ENCODE results near the gene CFAP126.
"Not testable (repeated sequence)": the region's sequence is repeated elsewhere in the genome, so short reads cannot be mapped to it uniquely, and the experiment has no call there.

Gene CFAP126

GRCh38 chr1:161367684-161368400, at the start of gene CFAP126:
TSS of gene CFAP126 (minus strand) at chr1:161367876. CDS start at chr1:161367868, 8 bp downstream.
- Histone ChIP-seq H3K4me1 (ENCODE audit: control insufficient read depth, insufficient read depth, low read length) (no peaks in the 10 kb centered on the region), H3K9me3 (ENCODE audit: control insufficient read depth, insufficient read depth, low read length) (no peaks in the 10 kb centered on the region), H3K4me3 (ENCODE audit: low read length) (no peak within 1 kb of the TSS), H3K27me3 (ENCODE audit: control insufficient read depth, insufficient read depth, low read length) (no peaks in the 10 kb centered on the region), H3K36me3 (ENCODE audit: control insufficient read depth, insufficient read depth, low read length) (no peaks in the 10 kb centered on the region; the same call in 1 of the 2 replicates), H3K27ac (ENCODE audit: low read length) (no peak within 1 kb of the TSS)
- no CpG with 5 or more reads among the region's 6 CpGs for WGBS (ENCODE audit: insufficient coverage, insufficient read length)
- DNase-seq (ENCODE audit: low read depth, low spot score) = peak; percentile 58

- not testable (repeated sequence) for H3K9me3 ChIP-seq (ENCODE audit: control insufficient read depth, insufficient read depth, low read length)
These were observed 45.4 kb upstream of the CFAP126 start for GRCh38 chr1:161413050-161413449.

GRCh38 chr1:161410636-161410970, 42.9 kb upstream of the CFAP126 start:
- H3K4me3 ChIP-seq (ENCODE audit: low read length); H3K27ac ChIP-seq (ENCODE audit: low read length); DNase-seq (ENCODE audit: low read depth, low spot score); H3K36me3 ChIP-seq (ENCODE audit: control insufficient read depth, insufficient read depth, low read length); H3K4me1 ChIP-seq (ENCODE audit: control insufficient read depth, insufficient read depth, low read length); H3K27me3 ChIP-seq (ENCODE audit: control insufficient read depth, insufficient read depth, low read length); H3K9me3 ChIP-seq (ENCODE audit: control insufficient read depth, insufficient read depth, low read length): not testable (repeated sequence)
- WGBS (ENCODE audit: insufficient coverage, insufficient read length) = no CpG with 5 or more reads among the region's 4 CpGs

More at GRCh38 chr1:161413050-161413449, 45.4 kb upstream of the CFAP126 start:
- no CpG with 5 or more reads among the region's 7 CpGs for WGBS (ENCODE audit: insufficient coverage, insufficient read length)
- H3K4me3 ChIP-seq (ENCODE audit: low read length); H3K36me3 ChIP-seq (ENCODE audit: control insufficient read depth, insufficient read depth, low read length); H3K27ac ChIP-seq (ENCODE audit: low read length); H3K27me3 ChIP-seq (ENCODE audit: control insufficient read depth, insufficient read depth, low read length); H3K4me1 ChIP-seq (ENCODE audit: control insufficient read depth, insufficient read depth, low read length); DNase-seq (ENCODE audit: low read depth, low spot score): not testable (repeated sequence)

- not testable (repeated sequence) for H3K27me3 ChIP-seq (ENCODE audit: control insufficient read depth, insufficient read depth, low read length); H3K27ac ChIP-seq (ENCODE audit: low read length); H3K4me3 ChIP-seq (ENCODE audit: low read length); DNase-seq (ENCODE audit: low read depth, low spot score); H3K4me1 ChIP-seq (ENCODE audit: control insufficient read depth, insufficient read depth, low read length); H3K9me3 ChIP-seq (ENCODE audit: control insufficient read depth, insufficient read depth, low read length); H3K36me3 ChIP-seq (ENCODE audit: control insufficient read depth, insufficient read depth, low read length)
- no CpG with 5 or more reads among the region's 13 CpGs for WGBS (ENCODE audit: insufficient coverage, insufficient read length)
These were observed 42.4 kb upstream of the CFAP126 start for GRCh38 chr1:161409848-161410635.

GRCh38 chr1:161408429-161409052, 40.9 kb upstream of the CFAP126 start:
- Histone ChIP-seq H3K27me3 (ENCODE audit: control insufficient read depth, insufficient read depth, low read length) (no peaks in the 10 kb centered on the region), H3K4me1 (ENCODE audit: control insufficient read depth, insufficient read depth, low read length) (0 out of 2 replicates have a peak, but pooled peaks cover 1% of the 10 kb centered on the region), H3K27ac (ENCODE audit: low read length) (no peak overlapping the region), H3K9me3 (ENCODE audit: control insufficient read depth, insufficient read depth, low read length) (no peaks in the 10 kb centered on the region), H3K36me3 (ENCODE audit: control insufficient read depth, insufficient read depth, low read length) (no peaks in the 10 kb centered on the region), H3K4me3 (ENCODE audit: low read length) (no peak overlapping the region)
- no peak for DNase-seq (ENCODE audit: low read depth, low spot score)
- WGBS (ENCODE audit: insufficient coverage, insufficient read length) = no CpG with 5 or more reads among the region's 3 CpGs

GRCh38 chr1:161407451-161407985, 39.8 kb upstream of the CFAP126 start:
- Histone ChIP-seq H3K4me1 (ENCODE audit: control insufficient read depth, insufficient read depth, low read length) (0 out of 2 replicates have a peak, but pooled peaks cover 1% of the 10 kb centered on the region), H3K36me3 (ENCODE audit: control insufficient read depth, insufficient read depth, low read length) (no peaks in the 10 kb centered on the region), H3K27ac (ENCODE audit: low read length) (no peak overlapping the region), H3K4me3 (ENCODE audit: low read length) (no peak overlapping the region), H3K27me3 (ENCODE audit: control insufficient read depth, insufficient read depth, low read length) (no peaks in the 10 kb centered on the region), H3K9me3 (ENCODE audit: control insufficient read depth, insufficient read depth, low read length) (no peaks in the 10 kb centered on the region)
- DNase-seq (ENCODE audit: low read depth, low spot score) = no peak
- WGBS (ENCODE audit: insufficient coverage, insufficient read length) = no CpG with 5 or more reads among the region's 6 CpGs

- WGBS (ENCODE audit: insufficient coverage, insufficient read length) = no CpG with 5 or more reads among the region's 17 CpGs
- H3K27ac ChIP-seq (ENCODE audit: low read length); H3K4me3 ChIP-seq (ENCODE audit: low read length); H3K27me3 ChIP-seq (ENCODE audit: control insufficient read depth, insufficient read depth, low read length); H3K36me3 ChIP-seq (ENCODE audit: control insufficient read depth, insufficient read depth, low read length); H3K4me1 ChIP-seq (ENCODE audit: control insufficient read depth, insufficient read depth, low read length); DNase-seq (ENCODE audit: low read depth, low spot score); H3K9me3 ChIP-seq (ENCODE audit: control insufficient read depth, insufficient read depth, low read length): not testable (repeated sequence)
These were observed 38.9 kb upstream of the CFAP126 start for GRCh38 chr1:161406551-161406950.

- Histone ChIP-seq H3K27ac (ENCODE audit: low read length) (no peak overlapping the region), H3K36me3 (ENCODE audit: control insufficient read depth, insufficient read depth, low read length) (no peaks in the 10 kb centered on the region), H3K4me3 (ENCODE audit: low read length) (no peak overlapping the region), H3K4me1 (ENCODE audit: control insufficient read depth, insufficient read depth, low read length) (0 out of 2 replicates have a peak, but pooled peaks cover 1% of the 10 kb centered on the region), H3K9me3 (ENCODE audit: control insufficient read depth, insufficient read depth, low read length) (no peaks in the 10 kb centered on the region), H3K27me3 (ENCODE audit: control insufficient read depth, insufficient read depth, low read length) (peaks cover 2% of the 10 kb centered on the region; the same call in 1 of the 2 replicates)
- DNase-seq (ENCODE audit: low read depth, low spot score) = no peak
- WGBS (ENCODE audit: insufficient coverage, insufficient read length) = no CpG with 5 or more reads among the region's 11 CpGs
These were observed 36.4 kb upstream of the CFAP126 start for GRCh38 chr1:161404051-161404597.

GRCh38 chr1:161402446-161402845, 34.8 kb upstream of the CFAP126 start:
- no peaks in the 10 kb centered on the region for H3K36me3 ChIP-seq (ENCODE audit: control insufficient read depth, insufficient read depth, low read length)
- WGBS (ENCODE audit: insufficient coverage, insufficient read length) = no CpG with 5 or more reads among the region's 3 CpGs

More at GRCh38 chr1:161402446-161402845, 34.8 kb upstream of the CFAP126 start:
- Histone ChIP-seq H3K4me3 (ENCODE audit: low read length) (no peak overlapping the region), H3K27ac (ENCODE audit: low read length) (no peak overlapping the region), H3K9me3 (ENCODE audit: control insufficient read depth, insufficient read depth, low read length) (no peaks in the 10 kb centered on the region), H3K27me3 (ENCODE audit: control insufficient read depth, insufficient read depth, low read length) (peaks cover 2% of the 10 kb centered on the region; the same call in 1 of the 2 replicates), H3K4me1 (ENCODE audit: control insufficient read depth, insufficient read depth, low read length) (no peaks in the 10 kb centered on the region)
- no peak for DNase-seq (ENCODE audit: low read depth, low spot score)

Data from iPS DF 6.9 (cell line).